ENCODE measurements around the gene SRP14. TPM values are rescaled to one million over a fixed set of nuclear protein-coding genes. Genes with fewer than 3 reads are reported as not detected.

Gene SRP14
- total RNA-seq, 1 experiment from 2014 or later = 274 TPM

GRCh38 chr15:40050788-40051470 is 11.9 kb upstream of the SRP14 start:
- POLR2A ChIA-PET (ENCODE audit: low non-redundant PET) = no interaction called here
- Histone ChIP-seq H3K4me1 (ENCODE audit: insufficient read depth, low read length, poor library complexity, severe bottlenecking) (peaks cover 26% of the 10 kb centered on the region), H3K4me3 (ENCODE audit: low read depth, low read length, poor library complexity, severe bottlenecking) (no peak overlapping the region), H3K9me3 (ENCODE audit: low read depth, low read length, poor library complexity, severe bottlenecking) (no peaks in the 10 kb centered on the region), H3K27me3 (replicated peaks; ENCODE audit: insufficient read depth, low read depth, low read length, poor library complexity) (no peaks in the 10 kb centered on the region), H3K36me3 (ENCODE audit: insufficient read depth, low read length, poor library complexity, severe bottlenecking) (no peaks in the 10 kb centered on the region), H3K27ac (ENCODE audit: low read depth, low read length, poor library complexity, severe bottlenecking) (peak overlapping the region; percentile 45)
- no peak for TF ChIP-seq EZH2 (IDR thresholded peaks at IDR 0.05; ENCODE audit: borderline replicate concordance, low read depth, low read length, poor library complexity, severe bottlenecking)
- TF ChIP-seq, protein P1, sequence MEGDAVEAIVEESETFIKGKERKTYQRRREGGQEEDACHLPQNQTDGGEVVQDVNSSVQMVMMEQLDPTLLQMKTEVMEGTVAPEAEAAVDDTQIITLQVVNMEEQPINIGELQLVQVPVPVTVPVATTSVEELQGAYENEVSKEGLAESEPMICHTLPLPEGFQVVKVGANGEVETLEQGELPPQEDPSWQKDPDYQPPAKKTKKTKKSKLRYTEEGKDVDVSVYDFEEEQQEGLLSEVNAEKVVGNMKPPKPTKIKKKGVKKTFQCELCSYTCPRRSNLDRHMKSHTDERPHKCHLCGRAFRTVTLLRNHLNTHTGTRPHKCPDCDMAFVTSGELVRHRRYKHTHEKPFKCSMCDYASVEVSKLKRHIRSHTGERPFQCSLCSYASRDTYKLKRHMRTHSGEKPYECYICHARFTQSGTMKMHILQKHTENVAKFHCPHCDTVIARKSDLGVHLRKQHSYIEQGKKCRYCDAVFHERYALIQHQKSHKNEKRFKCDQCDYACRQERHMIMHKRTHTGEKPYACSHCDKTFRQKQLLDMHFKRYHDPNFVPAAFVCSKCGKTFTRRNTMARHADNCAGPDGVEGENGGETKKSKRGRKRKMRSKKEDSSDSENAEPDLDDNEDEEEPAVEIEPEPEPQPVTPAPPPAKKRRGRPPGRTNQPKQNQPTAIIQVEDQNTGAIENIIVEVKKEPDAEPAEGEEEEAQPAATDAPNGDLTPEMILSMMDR (conservative IDR thresholded peaks at IDR 0.05; ENCODE audit: low read depth, low read length) = no peak
- CTCF ChIA-PET = no interaction called here
- BruUV-seq (replicated peaks) = no TSS peak
- peak; percentile 59 for DNase-seq (ENCODE audit: low spot score)
- intact Hi-C loops (cut with micrococcal nuclease; ENCODE audit: unreplicated experiment) = no loop called here

DNA sequence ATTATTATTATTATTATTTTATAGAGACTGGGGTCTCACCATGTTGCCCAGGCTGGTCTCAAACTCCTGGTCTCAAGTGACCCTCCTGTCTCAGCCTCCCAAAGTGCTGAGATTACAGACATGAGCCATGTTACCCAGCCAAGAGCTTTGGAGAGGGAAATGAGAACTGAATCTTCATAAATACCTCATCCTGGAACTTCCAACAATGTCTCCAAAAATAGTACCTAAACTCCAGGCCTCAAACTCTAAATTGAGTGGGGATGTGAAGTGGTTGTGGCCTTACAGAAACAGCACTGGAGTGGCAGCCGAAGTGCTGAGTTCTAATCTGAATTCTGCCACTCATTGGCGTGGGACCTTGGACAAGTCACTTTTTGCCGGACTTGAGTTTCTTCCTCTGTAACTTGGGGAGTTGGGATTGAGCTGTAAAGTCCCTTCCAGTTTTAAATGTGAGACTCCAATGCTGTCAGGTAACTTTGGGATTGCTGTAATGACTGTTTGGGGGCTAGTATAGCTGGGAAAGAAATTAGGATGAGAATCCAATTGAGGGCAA is 10.0 kb upstream of the SRP14 start:
- H3K4me1 ChIP-seq (ENCODE audit: insufficient read depth, low read length, poor library complexity, severe bottlenecking) = peaks cover 39% of the 10 kb centered on the region
- ChIA-PET CTCF (interaction anchor here (2.4 kb wide), 1 partner anchor 56 kb away, joined by 9 read pairs; no protein-coding TSS in a partner anchor), POLR2A (ENCODE audit: low non-redundant PET) (no interaction called here)
- DNase-seq (ENCODE audit: low spot score) = no peak
- H3K4me3 ChIP-seq (ENCODE audit: low read depth, low read length, poor library complexity, severe bottlenecking) = no peak overlapping the region
- no peaks in the 10 kb centered on the region for H3K27me3 ChIP-seq (replicated peaks; ENCODE audit: insufficient read depth, low read depth, low read length, poor library complexity)
- H3K9me3 ChIP-seq (ENCODE audit: low read depth, low read length, poor library complexity, severe bottlenecking) = no peaks in the 10 kb centered on the region
- no TSS peak for BruUV-seq (replicated peaks)
- intact Hi-C loops (cut with micrococcal nuclease; ENCODE audit: unreplicated experiment) = loop anchor here (10.0 kb wide), 1 partner anchor 376 kb away; no protein-coding TSS in a partner anchor
- TF ChIP-seq, protein P1 (conservative IDR thresholded peaks at IDR 0.05; ENCODE audit: low read depth, low read length) = no peak
- no peak for TF ChIP-seq EZH2 (IDR thresholded peaks at IDR 0.05; ENCODE audit: borderline replicate concordance, low read depth, low read length, poor library complexity, severe bottlenecking)
- peak overlapping the region; percentile 35 for H3K27ac ChIP-seq (ENCODE audit: low read depth, low read length, poor library complexity, severe bottlenecking)
- no peaks in the 10 kb centered on the region for H3K36me3 ChIP-seq (ENCODE audit: insufficient read depth, low read length, poor library complexity, severe bottlenecking)

DNA sequence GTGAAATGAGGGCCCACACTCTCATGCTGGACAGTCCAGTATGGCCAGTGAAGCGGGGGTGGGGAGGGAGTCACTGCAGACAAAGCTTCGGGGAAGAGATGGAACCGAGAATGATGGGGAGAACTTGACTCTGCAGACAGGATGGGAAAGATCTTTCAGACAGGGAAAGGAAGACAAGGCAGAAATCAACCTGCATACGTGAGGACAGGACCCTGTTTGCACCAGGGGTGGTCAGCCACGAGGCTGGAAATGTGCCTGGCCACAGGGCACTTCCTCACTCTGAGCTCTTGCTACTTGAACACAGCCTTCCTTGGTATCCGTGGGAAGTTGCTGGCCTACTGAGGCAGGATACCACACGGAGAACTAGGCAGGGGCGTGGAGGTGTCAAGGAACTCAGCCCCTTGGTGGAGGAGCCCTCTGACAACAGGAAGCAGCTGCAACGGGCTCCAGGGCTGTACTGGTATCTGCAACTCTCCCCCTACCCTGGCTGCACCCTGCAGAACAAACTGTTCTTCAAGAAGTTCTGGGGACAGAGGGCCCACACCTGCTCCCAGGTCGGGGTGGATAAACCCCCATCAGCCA is 9.3 kb upstream of the SRP14 start:
- ChIA-PET CTCF (interaction anchor here (1.1 to 2.4 kb wide), 2 partner anchors 57 to 225 kb away, joined by 3 to 9 read pairs; no protein-coding TSS in a partner anchor), POLR2A (ENCODE audit: low non-redundant PET) (no interaction called here)
- no peak for TF ChIP-seq EZH2 (IDR thresholded peaks at IDR 0.05; ENCODE audit: borderline replicate concordance, low read depth, low read length, poor library complexity, severe bottlenecking)
- TF ChIP-seq, protein P1 (conservative IDR thresholded peaks at IDR 0.05; ENCODE audit: low read depth, low read length) = no peak
- Histone ChIP-seq H3K36me3 (ENCODE audit: insufficient read depth, low read length, poor library complexity, severe bottlenecking) (no peaks in the 10 kb centered on the region), H3K27ac (ENCODE audit: low read depth, low read length, poor library complexity, severe bottlenecking) (peak overlapping the region; percentile 69), H3K4me1 (ENCODE audit: insufficient read depth, low read length, poor library complexity, severe bottlenecking) (peaks cover 39% of the 10 kb centered on the region), H3K27me3 (replicated peaks; ENCODE audit: insufficient read depth, low read depth, low read length, poor library complexity) (no peaks in the 10 kb centered on the region), H3K9me3 (ENCODE audit: low read depth, low read length, poor library complexity, severe bottlenecking) (no peaks in the 10 kb centered on the region), H3K4me3 (ENCODE audit: low read depth, low read length, poor library complexity, severe bottlenecking) (no peak overlapping the region)
- intact Hi-C loops (cut with micrococcal nuclease; ENCODE audit: unreplicated experiment) = loop anchor here (10.0 kb wide), 1 partner anchor 376 kb away; no protein-coding TSS in a partner anchor
- no TSS peak for BruUV-seq (replicated peaks)
- no peak for DNase-seq (ENCODE audit: low spot score)

Measured in A673 (cell line).